Liver (tissue), 9 donors: ENCODE measurements around the gene FABP3. TPM values are rescaled to one million over a fixed set of nuclear protein-coding genes. Genes with fewer than 3 reads are reported as not detected.

Source experiments
- DNase-seq: peaks from one replicate; pipeline ENCODE4 v3.0.0-alpha.2; 2017; ENCODE audit warnings: low spot score
- H3K27ac ChIP-seq, 2 donors: one replicate each; pipeline ENCODE4 v1.7.0; 2013; ENCODE audit warnings: inconsistent platforms in 2 of 2, low read length in 2 of 2, control low read depth in 1 of 2, low read depth in 1 of 2, mild to moderate bottlenecking in 1 of 2
- H3K27me3 ChIP-seq, 4 donors: one replicate each; pipeline versions ENCODE4 v1.6.1 to v1.7.0; 2013; ENCODE audit warnings: low read length in 3 of 4, inconsistent platforms in 1 of 4, mild to moderate bottlenecking in 1 of 4, moderate library complexity in 1 of 4; ENCODE audit not compliant: control insufficient read depth in 4 of 4, insufficient read depth in 4 of 4
- H3K36me3 ChIP-seq, 4 donors: one replicate each; pipeline versions ENCODE4 v1.6.1 to v1.7.0; 2013; ENCODE audit warnings: low read length in 3 of 4, mild to moderate bottlenecking in 3 of 4, low read depth in 1 of 4, moderate library complexity in 1 of 4; ENCODE audit not compliant: control insufficient read depth in 4 of 4, insufficient read depth in 3 of 4
- H3K4me1 ChIP-seq, 4 donors: one replicate each; pipeline versions ENCODE4 v1.6.1 to v1.7.0; 2013; ENCODE audit warnings: low read length in 3 of 4, mild to moderate bottlenecking in 3 of 4, moderate library complexity in 1 of 4; ENCODE audit not compliant: control insufficient read depth in 4 of 4, insufficient read depth in 4 of 4
- H3K4me3 ChIP-seq, 3 donors: one replicate each; pipeline versions ENCODE4 v1.6.1 to v1.7.0; 2013; ENCODE audit warnings: low read length in 3 of 3, control low read depth in 1 of 3, low read depth in 1 of 3, mild to moderate bottlenecking in 1 of 3
- H3K9ac ChIP-seq, 2 donors: one replicate each; pipeline ENCODE4 v1.7.0; 2013; ENCODE audit warnings: low read length in 2 of 2, mild to moderate bottlenecking in 2 of 2, moderate library complexity in 2 of 2, control low read depth in 1 of 2, low read depth in 1 of 2
- H3K9me3 ChIP-seq, 4 donors: one replicate each; pipeline versions ENCODE4 v1.6.1 to v1.7.0; 2013; ENCODE audit warnings: low read length in 3 of 4; ENCODE audit not compliant: control insufficient read depth in 4 of 4
- EGR1 ChIP-seq, 2 donors: IDR thresholded peaks; 2 replicates each; pipeline ENCODE4 v1.6.1; 2016 to 2018; ENCODE audit warnings: antibody characterized with exemption in 2 of 2, low read depth in 2 of 2
- FOXA1 ChIP-seq: IDR thresholded peaks from 2 replicates; pipeline ENCODE4 v1.6.1; 2016; ENCODE audit warnings: antibody characterized with exemption
- FOXA2 ChIP-seq: IDR thresholded peaks from 2 replicates; pipeline ENCODE4 v1.6.1; 2016; ENCODE audit warnings: antibody characterized with exemption
- GABPA ChIP-seq, 2 donors: IDR thresholded peaks in 1 of 2; conservative IDR thresholded peaks in 1 of 2; 2 replicates each; pipeline ENCODE4 v1.6.1; 2016; ENCODE audit warnings: antibody characterized with exemption in 2 of 2, mild to moderate bottlenecking in 1 of 2, moderate library complexity in 1 of 2
- HNF4A ChIP-seq, 2 donors: conservative IDR thresholded peaks; 2 replicates each; pipeline ENCODE4 v1.6.1; 2016; ENCODE audit warnings: antibody characterized with exemption in 2 of 2, mild to moderate bottlenecking in 2 of 2
- HNF4G ChIP-seq: IDR thresholded peaks from 2 replicates; pipeline ENCODE4 v1.6.1; 2016; ENCODE audit warnings: antibody characterized with exemption
- JUND ChIP-seq, 2 donors: IDR thresholded peaks; 2 replicates each; pipeline ENCODE4 v1.6.1; 2016; ENCODE audit warnings: antibody characterized with exemption in 2 of 2
- MAX ChIP-seq: IDR thresholded peaks from 2 replicates; pipeline ENCODE4 v1.6.1; 2016; ENCODE audit warnings: antibody characterized with exemption
- NR2F2 ChIP-seq: IDR thresholded peaks from 2 replicates; pipeline ENCODE4 v1.6.1; 2016; ENCODE audit warnings: antibody characterized with exemption
- RAD21 ChIP-seq, 2 donors: IDR thresholded peaks; 2 replicates each; pipeline ENCODE4 v1.6.1; 2016; ENCODE audit warnings: antibody characterized with exemption in 2 of 2, mild to moderate bottlenecking in 2 of 2
- REST ChIP-seq: IDR thresholded peaks from 2 replicates; pipeline ENCODE4 v1.6.1; 2016; ENCODE audit warnings: antibody characterized with exemption, mild to moderate bottlenecking
- RXRA ChIP-seq, 2 donors: IDR thresholded peaks; 2 replicates each; pipeline ENCODE4 v1.6.1; 2017 to 2018; ENCODE audit warnings: antibody characterized with exemption in 2 of 2, mild to moderate bottlenecking in 1 of 2
- SP1 ChIP-seq: IDR thresholded peaks from 2 replicates; pipeline ENCODE4 v1.6.1; 2018; ENCODE audit warnings: antibody characterized with exemption, mild to moderate bottlenecking
- TAF1 ChIP-seq: conservative IDR thresholded peaks from 2 replicates; pipeline ENCODE4 v1.6.1; 2016; ENCODE audit warnings: antibody characterized with exemption, mild to moderate bottlenecking
- YY1 ChIP-seq: IDR thresholded peaks from 2 replicates; pipeline ENCODE4 v1.6.1; 2016; ENCODE audit warnings: antibody characterized with exemption, mild to moderate bottlenecking
- ZBTB33 ChIP-seq: IDR thresholded peaks from 2 replicates; pipeline ENCODE4 v1.6.1; 2016; ENCODE audit warnings: antibody characterized with exemption
- WGBS: extraction: QIAGEN DNeasy Blood & Tissue Kit; methylation state at CpG from one replicate; pipeline ENCODE4 v1.1.7; 2013; 5-methylcytosine and 5-hydroxymethylcytosine counted together
- polyA plus RNA-seq, 2 donors: library from polyadenylated mRNA; stranded (reverse) in 1 of 2; unstranded in 1 of 2; fragments of 200-250 nt in 1 of 2; fragments of >200 nt in 1 of 2; fragmentation: Nextera tagmentation in 1 of 2; extraction: Ambion mirVana in 1 of 2; gene quantifications; one replicate each; pipeline versions ENCODE4 v1.2.1 to v1.2.3, GENCODE V29; 2013 to 2015
- total RNA-seq, 2 donors: library from RNA; depleted of rRNA; stranded (reverse); fragments of >200 nt; gene quantifications; one replicate each; pipeline ENCODE4 v1.2.3, GENCODE V29; 2014
- TF ChIP-seq, protein P1 (sequence below): IDR thresholded peaks from 2 replicates; pipeline ENCODE4 v1.6.1; 2016; ENCODE audit warnings: antibody characterized with exemption
- TF ChIP-seq, protein P2 (sequence below): fragments of 150-350 bp; IDR thresholded peaks from 2 replicates; pipeline ENCODE4 v1.5.1; 2017; ENCODE audit warnings: improper control_type of control experiment, low read depth, low read length; ENCODE audit not compliant: missing input control
- donor health status: healthy.
- donor health status: healthy.
- donor health status: healthy.
- donor health status: healthy.
- donor health status: healthy.

Gene FABP3
- total and polyA plus RNA-seq, 4 donors = 2.8 to 28.2 (median 5.2) TPM

DNA sequence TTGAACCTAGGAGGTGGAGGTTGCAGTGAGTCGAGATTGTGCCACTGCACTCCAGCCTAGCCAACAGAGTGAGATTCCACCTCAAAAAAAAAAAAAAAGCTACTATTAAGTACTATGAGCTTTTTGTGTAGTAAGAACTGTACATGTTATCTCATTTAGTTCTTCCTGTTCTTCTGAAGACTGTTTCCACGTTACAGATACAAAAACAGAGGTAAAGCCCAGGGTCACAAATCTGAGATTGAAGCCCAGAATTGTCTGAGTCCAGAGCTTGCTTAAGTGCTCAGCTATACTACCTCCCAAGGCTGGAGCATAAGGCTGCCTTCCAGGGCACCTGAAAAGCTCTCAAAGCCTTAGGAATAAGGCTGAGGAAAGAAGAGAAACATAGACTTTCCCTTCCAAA is 2.9 kb downstream of the FABP3 start:
- Histone ChIP-seq H3K4me1 (peaks cover 12 to 30% (median 26%) of the 10 kb centered on the region in 4 donors), H3K27ac (no peak overlapping the region), H3K36me3 (no peaks in the 10 kb centered on the region), H3K9me3 (no peaks in the 10 kb centered on the region), H3K9ac (no peak overlapping the region), H3K27me3 (no peaks in the 10 kb centered on the region), H3K4me3 (no peak overlapping the region)
- DNase-seq = no peak
- TF ChIP-seq, protein P1, sequence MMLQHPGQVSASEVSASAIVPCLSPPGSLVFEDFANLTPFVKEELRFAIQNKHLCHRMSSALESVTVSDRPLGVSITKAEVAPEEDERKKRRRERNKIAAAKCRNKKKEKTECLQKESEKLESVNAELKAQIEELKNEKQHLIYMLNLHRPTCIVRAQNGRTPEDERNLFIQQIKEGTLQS = no peak
- no peak for TF ChIP-seq HNF4A (conservative IDR thresholded peaks at IDR 0.05)
- TF ChIP-seq YY1 = no peak
- TF ChIP-seq REST = no peak
- no peak for TF ChIP-seq FOXA2
- TF ChIP-seq RAD21 (IDR thresholded peaks at IDR 0.05) = no peak
- TF ChIP-seq, protein P2, sequence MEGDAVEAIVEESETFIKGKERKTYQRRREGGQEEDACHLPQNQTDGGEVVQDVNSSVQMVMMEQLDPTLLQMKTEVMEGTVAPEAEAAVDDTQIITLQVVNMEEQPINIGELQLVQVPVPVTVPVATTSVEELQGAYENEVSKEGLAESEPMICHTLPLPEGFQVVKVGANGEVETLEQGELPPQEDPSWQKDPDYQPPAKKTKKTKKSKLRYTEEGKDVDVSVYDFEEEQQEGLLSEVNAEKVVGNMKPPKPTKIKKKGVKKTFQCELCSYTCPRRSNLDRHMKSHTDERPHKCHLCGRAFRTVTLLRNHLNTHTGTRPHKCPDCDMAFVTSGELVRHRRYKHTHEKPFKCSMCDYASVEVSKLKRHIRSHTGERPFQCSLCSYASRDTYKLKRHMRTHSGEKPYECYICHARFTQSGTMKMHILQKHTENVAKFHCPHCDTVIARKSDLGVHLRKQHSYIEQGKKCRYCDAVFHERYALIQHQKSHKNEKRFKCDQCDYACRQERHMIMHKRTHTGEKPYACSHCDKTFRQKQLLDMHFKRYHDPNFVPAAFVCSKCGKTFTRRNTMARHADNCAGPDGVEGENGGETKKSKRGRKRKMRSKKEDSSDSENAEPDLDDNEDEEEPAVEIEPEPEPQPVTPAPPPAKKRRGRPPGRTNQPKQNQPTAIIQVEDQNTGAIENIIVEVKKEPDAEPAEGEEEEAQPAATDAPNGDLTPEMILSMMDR = no peak
- no peak for TF ChIP-seq JUND (IDR thresholded peaks at IDR 0.05)
- TF ChIP-seq MAX = no peak
- no peak for TF ChIP-seq RXRA (IDR thresholded peaks at IDR 0.05)
- no peak for TF ChIP-seq TAF1
- no peak for TF ChIP-seq FOXA1
- no peak for TF ChIP-seq SP1
- TF ChIP-seq ZBTB33 = no peak
- TF ChIP-seq HNF4G = no peak
- TF ChIP-seq GABPA (IDR thresholded peaks at IDR 0.05 in 1 of 2, conservative IDR thresholded peaks at IDR 0.05 in 1 of 2) = no peak
- no peak for TF ChIP-seq EGR1 (IDR thresholded peaks at IDR 0.05; ENCODE audit: low read depth in 2 of 2)
- no peak for TF ChIP-seq NR2F2
- 75% methylated on average over 2 of the region's 2 CpGs for WGBS
